K562 (cell line): Measurements from ENCODE around the gene ARMC7. TPM values are rescaled to one million over a fixed set of nuclear protein-coding genes. Genes with fewer than 3 reads are reported as not detected.

ENCODE experiments used
- CBFA2T3 ChIP-seq: fragments of 450-650 bp; IDR thresholded peaks from 2 replicates; pipeline ENCODE4 v1.6.1; 2017
- CREB3L1 ChIP-seq: fragments of 450-650 bp; IDR thresholded peaks from 2 replicates; pipeline ENCODE4 v1.6.1; 2014; ENCODE audit warnings: low read depth, mild to moderate bottlenecking, moderate library complexity, borderline replicate concordance
- CREBBP ChIP-seq: IDR thresholded peaks from one replicate; pipeline ENCODE4 v1.6.1; 2012; ENCODE audit warnings: low read depth, mild to moderate bottlenecking, control low read depth, inconsistent platforms, low read length
- CREM ChIP-seq: IDR thresholded peaks from 2 replicates; pipeline ENCODE4 v1.6.1; 2014; ENCODE audit warnings: antibody characterized with exemption, low read depth
- DIDO1 ChIP-seq: fragments of 450-650 bp; IDR thresholded peaks from 2 replicates; pipeline ENCODE4 v1.6.1; 2016; ENCODE audit warnings: low read depth, missing biosample characterization, missing genetic modification characterization
- HDAC1 ChIP-seq, 2 experiments: fragments of 450-650 bp; IDR thresholded peaks; 2 replicates each; pipeline ENCODE4 v1.6.1; 2016 to 2017; ENCODE audit warnings: inconsistent platforms in 1 of 2, mild to moderate bottlenecking in 1 of 2, moderate library complexity in 1 of 2
- HDGF ChIP-seq: fragments of 450-650 bp; IDR thresholded peaks from 2 replicates; pipeline ENCODE4 v1.6.1; 2016
- IRF2 ChIP-seq: sonication (generic); formaldehyde crosslinking; IDR thresholded peaks from 2 replicates; pipeline ENCODE4 v1.8.1; 2022; ENCODE audit warnings: mild to moderate bottlenecking, missing genetic modification reagents
- KLF13 ChIP-seq: fragments of 450-650 bp; IDR thresholded peaks from 2 replicates; pipeline ENCODE4 v1.6.1; 2016; ENCODE audit warnings: missing genetic modification characterization, low read depth, mild to moderate bottlenecking, missing compliant biosample characterization, moderate library complexity, borderline replicate concordance
- MAFK ChIP-seq: IDR thresholded peaks from 2 replicates; pipeline ENCODE4 v1.6.1; 2011; ENCODE audit warnings: low read length, improper control_type of control experiment
- RAD51 ChIP-seq: fragments of 450-650 bp; IDR thresholded peaks from 2 replicates; pipeline ENCODE4 v1.7.1; 2016; ENCODE audit warnings: low read depth, mild to moderate bottlenecking, borderline replicate concordance
- SAFB2 ChIP-seq: fragments of 200-400 bp; formaldehyde crosslinking; IDR thresholded peaks from 2 replicates; pipeline ENCODE4 v1.6.1; 2018; ENCODE audit warnings: borderline replicate concordance, low read length, low read depth, moderate library complexity; ENCODE audit not compliant: severe bottlenecking
- SIRT6 ChIP-seq: IDR thresholded peaks from one replicate; pipeline ENCODE4 v1.6.1; 2012; ENCODE audit warnings: low read depth, mild to moderate bottlenecking, control low read depth, inconsistent platforms, low read length, moderate library complexity
- SMARCB1 ChIP-seq: IDR thresholded peaks from 2 replicates; pipeline ENCODE4 v1.6.1; 2011; ENCODE audit warnings: improper control_type of control experiment, low read depth; ENCODE audit not compliant: insufficient read length
- SRF ChIP-seq, 2 experiments: fragments of 250-450, 450-650 bp in 1 of 2; sonication (Bioruptor Pico) in 1 of 2; sonication (generic) in 1 of 2; formaldehyde crosslinking; IDR thresholded peaks; 2 replicates each; pipeline versions ENCODE4 v1.5.0 to v1.5.1; 2020 to 2022; ENCODE audit warnings: mild to moderate bottlenecking in 1 of 2, missing genetic modification reagents in 1 of 2
- TCFL5 ChIP-seq: fragments of 250-450 bp; sonication (Bioruptor Pico); conservative IDR thresholded peaks from 2 replicates; pipeline ENCODE4 v1.6.1; 2021; ENCODE audit warnings: mild to moderate bottlenecking, moderate library complexity, matching md5 sums
- ZC3H8 ChIP-seq: fragments of 450-650 bp; IDR thresholded peaks from 2 replicates; pipeline ENCODE4 v1.6.1; 2017
- ZEB2 ChIP-seq: fragments of 450-650 bp; IDR thresholded peaks from 2 replicates; pipeline ENCODE4 v1.6.1; 2016
- ZNF232 ChIP-seq: sonication (generic); formaldehyde crosslinking; IDR thresholded peaks from 2 replicates; pipeline ENCODE4 v1.8.0; 2022; ENCODE audit warnings: mild to moderate bottlenecking, missing genetic modification reagents
- ZNF449 ChIP-seq: fragments of 250-450 bp; sonication (Bioruptor Pico); IDR thresholded peaks from 2 replicates; pipeline ENCODE4 v1.8.0; 2022; ENCODE audit warnings: moderate library complexity, mild to moderate bottlenecking, inconsistent platforms
- ZNF589 ChIP-seq: fragments of 200-800 bp; sonication (Bioruptor generic); IDR thresholded peaks from 2 replicates; pipeline ENCODE4 v1.6.1; 2016; ENCODE audit warnings: low read depth, missing genetic modification characterization, missing compliant biosample characterization
- ZNF717 ChIP-seq: fragments of 250-450 bp; sonication (Bioruptor Pico); IDR thresholded peaks from 2 replicates; pipeline ENCODE4 v1.5.0; 2021
- polyA plus RNA-seq, 8 experiments: library from polyadenylated mRNA; depleted of rRNA in 4 of 8; stranded (reverse) in 5 of 8; unstranded in 3 of 8; fragments of >200 nt; fragmentation: Nextera tagmentation in 2 of 8; fragmentation: Illumina TruSeq in 1 of 8; extraction: Ambion mirVana in 2 of 8; extraction: Trizol in 1 of 8; gene quantifications; 2 replicates each; pipeline versions ENCODE4 v1.2.1 to v1.2.3, GENCODE V29; 2011 to 2014; ENCODE audit warnings: inconsistent platforms in 1 of 8, missing spikeins in 1 of 8
- total RNA-seq, 7 experiments: library from RNA; depleted of rRNA in 6 of 7; stranded (reverse); fragments of >200 nt in 6 of 7; fragmentation: Illumina TruSeq in 2 of 7; extraction: Trizol in 2 of 7; gene quantifications; 2 replicates each; pipeline versions ENCODE4 v1.2.1 to v1.2.3, GENCODE V29; 2011 to 2021; ENCODE audit warnings: low replicate concordance in 1 of 7
- TF ChIP-seq, protein P1 (sequence below): IDR thresholded peaks from 3 replicates; pipeline ENCODE4 v1.6.1; 2011; ENCODE audit warnings: borderline replicate concordance, mild to moderate bottlenecking; ENCODE audit not compliant: insufficient read length, insufficient read depth
- TF ChIP-seq, protein P2 (sequence below): fragments of 450-650 bp; IDR thresholded peaks from one replicate; pipeline ENCODE4 v1.6.1; 2018; ENCODE audit warnings: mild to moderate bottlenecking, moderate library complexity; ENCODE audit not compliant: partially characterized antibody

ARMC7 gene
- total and polyA plus RNA-seq, 9 of the 15 experiments (the other 6 are each of a cell fraction or from before 2014, with no cell fraction given): 1.4 to 15.2 (median 5.9) TPM

DNA sequence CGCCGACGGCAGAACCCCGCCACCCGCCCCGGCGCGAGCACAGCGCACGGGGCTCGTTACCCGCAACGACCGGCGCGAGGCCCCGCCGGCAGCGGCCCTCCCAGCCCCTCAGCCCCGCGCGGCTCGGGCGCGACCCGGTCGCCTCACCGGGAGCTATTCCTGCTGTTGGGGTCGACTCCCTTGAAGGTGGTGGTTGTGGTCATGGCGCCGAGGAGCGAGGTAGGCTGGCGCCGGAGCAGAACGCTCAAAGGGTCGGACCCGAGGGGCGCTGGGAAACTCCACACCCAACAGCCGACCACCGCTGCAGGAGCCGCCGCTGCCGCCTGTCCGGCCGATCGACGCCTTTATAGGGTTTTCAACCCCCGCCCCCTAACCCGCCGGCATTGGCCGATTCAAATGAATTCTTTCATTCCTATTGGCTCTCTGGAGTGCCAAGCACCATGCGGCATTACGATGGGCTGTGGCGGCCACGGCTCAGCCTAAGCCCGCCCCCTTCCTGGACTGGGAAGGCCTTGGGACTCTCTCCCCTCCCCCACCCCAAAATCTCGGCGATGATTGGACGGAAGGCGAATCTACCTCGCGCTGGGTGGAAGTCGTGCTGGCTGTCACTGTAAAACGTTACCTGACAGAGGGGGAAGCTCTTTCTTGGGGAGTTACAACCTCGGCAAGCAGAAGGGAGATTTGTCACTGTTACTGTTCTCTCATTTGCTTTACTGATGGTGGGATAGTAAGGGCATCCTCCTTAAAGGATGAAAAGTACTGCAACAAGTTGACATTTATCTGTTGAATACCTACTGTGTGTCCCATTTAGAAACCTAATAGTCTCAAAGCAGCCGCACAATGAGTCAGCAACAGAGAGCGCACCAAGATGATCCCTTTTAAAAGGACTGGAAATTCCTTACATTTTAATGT lies 44.7 kb downstream of the ARMC7 start, which contains the start of gene JPT1 (continued):
- TF ChIP-seq CREB3L1 (peak; percentile 26; the same call in 1 of the 2 replicates), SRF (CRISPR knock-in tag; IDR thresholded peaks at IDR 0.05) (no peak), SIRT6 (no peak), SMARCB1 (no peak), RAD51 (no peak), HDAC1 (IDR thresholded peaks at IDR 0.05) (peak in 1 of 2 experiments; percentile 65; a peak in 2 of 4 replicates), ZNF717 (CRISPR knock-in tag) (no peak), KLF13 (tag) (no peak), ZNF232 (CRISPR knock-in tag) (no peak), ZC3H8 (no peak), ZNF589 (CRISPR knock-in tag) (no peak), ZNF449 (no peak), SAFB2 (no peak), CREBBP (no peak), HDGF (no peak), CBFA2T3 (peak; percentile 7; the same call in 1 of the 2 replicates), DIDO1 (tag) (no peak), TCFL5 (CRISPR knock-in tag) (no peak), MAFK (peak; percentile 57; the same call in 1 of the 2 replicates), ZEB2 (peak; percentile 65), CREM (peak; percentile 74), IRF2 (CRISPR knock-in tag) (no peak)
- TF ChIP-seq, protein P1, sequence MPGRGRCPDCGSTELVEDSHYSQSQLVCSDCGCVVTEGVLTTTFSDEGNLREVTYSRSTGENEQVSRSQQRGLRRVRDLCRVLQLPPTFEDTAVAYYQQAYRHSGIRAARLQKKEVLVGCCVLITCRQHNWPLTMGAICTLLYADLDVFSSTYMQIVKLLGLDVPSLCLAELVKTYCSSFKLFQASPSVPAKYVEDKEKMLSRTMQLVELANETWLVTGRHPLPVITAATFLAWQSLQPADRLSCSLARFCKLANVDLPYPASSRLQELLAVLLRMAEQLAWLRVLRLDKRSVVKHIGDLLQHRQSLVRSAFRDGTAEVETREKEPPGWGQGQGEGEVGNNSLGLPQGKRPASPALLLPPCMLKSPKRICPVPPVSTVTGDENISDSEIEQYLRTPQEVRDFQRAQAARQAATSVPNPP: no peak
- TF ChIP-seq, protein P2, sequence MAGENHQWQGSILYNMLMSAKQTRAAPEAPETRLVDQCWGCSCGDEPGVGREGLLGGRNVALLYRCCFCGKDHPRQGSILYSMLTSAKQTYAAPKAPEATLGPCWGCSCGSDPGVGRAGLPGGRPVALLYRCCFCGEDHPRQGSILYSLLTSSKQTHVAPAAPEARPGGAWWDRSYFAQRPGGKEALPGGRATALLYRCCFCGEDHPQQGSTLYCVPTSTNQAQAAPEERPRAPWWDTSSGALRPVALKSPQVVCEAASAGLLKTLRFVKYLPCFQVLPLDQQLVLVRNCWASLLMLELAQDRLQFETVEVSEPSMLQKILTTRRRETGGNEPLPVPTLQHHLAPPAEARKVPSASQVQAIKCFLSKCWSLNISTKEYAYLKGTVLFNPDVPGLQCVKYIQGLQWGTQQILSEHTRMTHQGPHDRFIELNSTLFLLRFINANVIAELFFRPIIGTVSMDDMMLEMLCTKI: no peak
